ENCODE data around the gene MTHFR.

GRCh38 chr1:11848373-11848700, 42.6 kb upstream of the MTHFR start:
- no peak for TF ChIP-seq SIN3A (IDR thresholded peaks at IDR 0.05; ENCODE audit: borderline replicate concordance, insufficient read depth, low read length)
- TF ChIP-seq POLR2AphosphoS5 (IDR thresholded peaks at IDR 0.05; ENCODE audit: low read depth, low read length): no peak
- TF ChIP-seq TAF1 (IDR thresholded peaks at IDR 0.05; ENCODE audit: borderline replicate concordance, insufficient read depth, low read length): no peak

Measured in PFSK-1 (cell line).